ENCODE measurements around the gene MAS1L. TPM values are rescaled to one million over a fixed set of nuclear protein-coding genes. Genes with fewer than 3 reads are reported as not detected.

MAS1L gene
- total RNA-seq, 4 donors from 2014 or later = 0.42 TPM; not detected in 3

DNA sequence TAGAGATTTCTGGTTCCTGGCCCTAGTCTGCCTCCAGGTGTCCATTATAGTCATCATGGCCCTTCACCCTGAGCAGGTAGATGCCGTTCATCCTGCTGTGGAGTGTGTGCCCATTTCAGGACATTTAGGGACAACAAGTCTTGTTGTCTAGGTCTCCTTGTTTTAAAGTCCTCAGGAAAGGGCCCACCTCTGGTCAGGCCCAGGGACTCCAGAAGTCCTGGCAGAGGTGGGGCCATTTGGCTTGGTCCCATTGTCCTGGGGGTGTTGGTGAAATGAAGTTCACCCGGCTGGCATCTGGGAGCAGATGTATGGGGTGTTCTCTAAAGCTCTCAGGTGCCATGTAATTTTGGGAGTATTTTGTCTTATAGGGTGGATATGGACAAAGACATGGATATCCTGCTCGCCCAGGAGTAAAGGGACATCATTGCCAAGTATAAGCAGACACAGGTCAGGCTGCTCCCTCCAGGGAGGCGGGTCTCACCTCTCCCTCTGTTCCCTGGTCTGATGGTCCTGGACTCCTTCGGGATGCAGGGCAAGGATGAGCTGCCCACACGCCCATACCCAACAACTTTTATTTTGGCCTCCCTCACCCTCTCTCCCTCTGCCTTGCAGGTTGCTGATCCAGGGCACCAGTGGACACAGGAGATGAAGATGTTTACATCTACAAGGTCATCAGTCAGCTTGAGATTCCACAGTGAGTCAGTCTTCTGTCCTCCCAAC lies 31.7 kb upstream of the MAS1L start:
- Histone ChIP-seq H3K27ac (no peak overlapping the region), H3K36me3 (no peaks in the 10 kb centered on the region), H3K4me3 (no peak overlapping the region), H3K9me3 (peaks cover 0 to 16% (median 0%) of the 10 kb centered on the region in 4 donors), H3K27me3 (no peaks in the 10 kb centered on the region), H3K4me1 (no peaks in the 10 kb centered on the region)
- WGBS, 2 donors = 86 to 87% methylated on average over 6 of the region's 6 CpGs
- TF ChIP-seq EP300 (IDR thresholded peaks at IDR 0.05) = no peak
- TF ChIP-seq, protein P1, sequence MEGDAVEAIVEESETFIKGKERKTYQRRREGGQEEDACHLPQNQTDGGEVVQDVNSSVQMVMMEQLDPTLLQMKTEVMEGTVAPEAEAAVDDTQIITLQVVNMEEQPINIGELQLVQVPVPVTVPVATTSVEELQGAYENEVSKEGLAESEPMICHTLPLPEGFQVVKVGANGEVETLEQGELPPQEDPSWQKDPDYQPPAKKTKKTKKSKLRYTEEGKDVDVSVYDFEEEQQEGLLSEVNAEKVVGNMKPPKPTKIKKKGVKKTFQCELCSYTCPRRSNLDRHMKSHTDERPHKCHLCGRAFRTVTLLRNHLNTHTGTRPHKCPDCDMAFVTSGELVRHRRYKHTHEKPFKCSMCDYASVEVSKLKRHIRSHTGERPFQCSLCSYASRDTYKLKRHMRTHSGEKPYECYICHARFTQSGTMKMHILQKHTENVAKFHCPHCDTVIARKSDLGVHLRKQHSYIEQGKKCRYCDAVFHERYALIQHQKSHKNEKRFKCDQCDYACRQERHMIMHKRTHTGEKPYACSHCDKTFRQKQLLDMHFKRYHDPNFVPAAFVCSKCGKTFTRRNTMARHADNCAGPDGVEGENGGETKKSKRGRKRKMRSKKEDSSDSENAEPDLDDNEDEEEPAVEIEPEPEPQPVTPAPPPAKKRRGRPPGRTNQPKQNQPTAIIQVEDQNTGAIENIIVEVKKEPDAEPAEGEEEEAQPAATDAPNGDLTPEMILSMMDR (IDR thresholded peaks at IDR 0.05) = no peak
- no peak for DNase-seq (ENCODE audit: low spot score in 2 of 2)

DNA sequence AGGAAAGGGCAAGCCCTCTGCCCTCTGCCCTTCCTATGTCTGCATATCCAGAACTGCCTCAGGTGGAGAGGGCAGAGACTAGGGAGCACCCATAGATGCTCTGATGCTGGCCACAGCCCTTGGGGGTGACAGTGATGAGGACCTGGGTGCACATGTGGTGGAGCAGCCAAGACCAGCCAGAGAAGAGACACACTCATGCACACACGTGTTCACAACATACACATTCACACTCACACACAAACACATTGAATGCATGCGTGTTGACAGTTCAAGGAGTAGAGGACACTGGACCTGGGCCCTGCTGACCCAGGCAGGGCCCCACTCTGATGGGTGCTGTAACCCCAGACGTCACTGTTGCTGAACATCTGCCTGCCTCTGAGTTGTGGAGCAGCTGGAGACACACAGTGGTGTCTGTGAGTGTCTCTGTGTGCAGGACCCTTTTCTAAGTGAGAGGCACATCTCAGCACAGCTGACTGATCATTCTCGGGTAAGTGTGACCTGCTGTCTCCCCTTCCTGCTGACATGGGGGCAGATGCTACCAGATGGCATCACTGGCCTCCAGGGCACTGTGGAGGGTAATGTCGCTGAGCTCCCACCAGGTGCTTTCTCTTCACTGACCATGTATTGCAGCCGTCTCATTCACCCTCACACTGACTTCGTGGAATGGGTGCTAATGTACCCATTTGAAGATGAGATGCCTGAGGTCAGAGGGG lies 30.1 kb upstream of the MAS1L start:
- 76 to 86% methylated on average over 6 to 7 of the region's 7 CpGs for WGBS, 2 donors
- H3K4me1 ChIP-seq = no peaks in the 10 kb centered on the region
- TF ChIP-seq EP300 (IDR thresholded peaks at IDR 0.05) (no peak), POLR2A (IDR thresholded peaks at IDR 0.05) (no peak)
- TF ChIP-seq, protein P1 (IDR thresholded peaks at IDR 0.05) = no peak

DNA sequence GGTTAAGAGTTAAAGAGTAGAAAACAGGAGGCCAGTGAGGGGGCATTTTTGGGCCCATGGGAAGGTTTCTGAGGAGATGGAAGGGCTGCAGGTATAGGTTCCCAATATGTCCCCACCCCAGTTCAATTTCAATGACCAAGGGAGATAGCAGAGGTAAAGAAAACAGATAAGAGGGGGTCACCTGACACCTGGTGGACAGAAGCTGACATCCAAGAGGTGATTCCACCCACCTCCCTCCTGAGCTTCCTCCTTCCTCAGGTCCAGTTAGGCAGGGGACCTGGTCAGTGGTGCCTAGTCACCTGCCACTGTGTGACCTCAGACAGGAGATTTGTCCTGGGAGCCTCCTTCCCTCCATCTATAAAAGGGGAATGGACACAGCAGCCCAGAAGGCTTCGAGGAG lies 29.5 kb upstream of the MAS1L start:
- 60 to 77% methylated on average over 1 of the region's 1 CpG for WGBS, 2 donors
- DNase-seq (ENCODE audit: low spot score in 2 of 2) = no peak
- H3K27me3 ChIP-seq = no peaks in the 10 kb centered on the region
- TF ChIP-seq POLR2A (IDR thresholded peaks at IDR 0.05) (no peak), EP300 (IDR thresholded peaks at IDR 0.05) (no peak)
- TF ChIP-seq, protein P1 (IDR thresholded peaks at IDR 0.05) = no peak
- H3K36me3 ChIP-seq = no peaks in the 10 kb centered on the region
- H3K9me3 ChIP-seq = peaks cover 0 to 16% (median 0%) of the 10 kb centered on the region in 4 donors
- no peaks in the 10 kb centered on the region for H3K4me1 ChIP-seq
- H3K27ac ChIP-seq = no peak overlapping the region
- no peak overlapping the region for H3K4me3 ChIP-seq

More for the DNA sequence above, 30.1 kb upstream of the MAS1L start:
- no peaks in the 10 kb centered on the region for H3K27me3 ChIP-seq
- H3K9me3 ChIP-seq = peaks cover 0 to 16% (median 0%) of the 10 kb centered on the region in 4 donors
- DNase-seq (ENCODE audit: low spot score in 2 of 2) = no peak
- no peaks in the 10 kb centered on the region for H3K36me3 ChIP-seq
- no peak overlapping the region for H3K4me3 ChIP-seq
- H3K27ac ChIP-seq = no peak overlapping the region

DNA sequence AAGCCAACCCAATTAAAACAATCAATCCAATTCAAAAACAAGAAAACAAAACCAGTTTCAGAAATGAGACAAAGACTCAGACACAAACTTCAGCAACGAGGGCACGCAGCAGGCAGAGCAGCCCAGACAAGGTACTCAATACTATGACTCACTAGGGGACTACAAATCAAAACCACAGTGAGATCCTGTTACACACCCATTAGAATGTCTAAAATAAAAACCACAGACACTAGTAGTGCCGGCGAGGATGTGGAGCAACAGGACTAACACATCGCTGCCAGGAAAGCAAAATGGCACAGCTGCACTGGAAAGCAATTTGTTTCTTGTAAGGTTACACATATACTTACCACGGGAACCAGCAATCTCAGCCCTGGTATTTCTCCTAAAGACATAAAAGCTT lies 28.4 kb upstream of the MAS1L start:
- Histone ChIP-seq H3K27me3 (no peaks in the 10 kb centered on the region), H3K4me1 (no peaks in the 10 kb centered on the region), H3K4me3 (no peak overlapping the region), H3K36me3 (no peaks in the 10 kb centered on the region), H3K27ac (no peak overlapping the region), H3K9me3 (peaks cover 0 to 16% (median 0%) of the 10 kb centered on the region in 4 donors)
- DNase-seq (ENCODE audit: low spot score in 2 of 2) = no peak
- TF ChIP-seq POLR2A (IDR thresholded peaks at IDR 0.05) (no peak), EP300 (IDR thresholded peaks at IDR 0.05) (no peak)
- TF ChIP-seq, protein P1 (IDR thresholded peaks at IDR 0.05) = no peak
- 44 to 56% methylated on average over 6 of the region's 6 CpGs for WGBS, 2 donors

DNA sequence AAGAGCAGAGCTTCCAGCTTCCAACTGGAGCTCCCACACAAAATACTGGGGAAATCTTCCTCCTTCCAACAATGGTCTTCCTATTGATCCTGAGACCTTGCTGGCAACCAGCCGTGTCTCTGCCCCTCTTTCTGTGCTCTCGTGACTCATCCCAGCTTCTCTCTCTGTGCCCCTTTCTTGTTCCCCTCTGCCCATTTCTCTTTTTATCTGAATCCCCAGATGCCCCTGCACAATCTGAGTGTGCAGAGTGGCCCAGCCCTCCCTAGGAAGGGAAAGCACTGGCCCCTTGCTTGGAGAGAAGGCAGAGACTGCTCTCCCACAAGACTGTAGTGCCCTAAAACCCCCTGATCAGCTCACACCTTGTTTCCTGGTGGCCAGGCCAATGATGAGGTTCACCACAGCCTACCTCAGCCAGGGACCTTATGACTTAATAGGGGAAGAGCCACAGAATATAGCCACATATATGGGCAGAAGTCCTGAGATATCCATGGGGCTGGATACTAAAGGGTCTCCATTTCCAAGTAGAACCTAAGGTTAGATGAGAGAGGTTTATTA lies 23.1 kb upstream of the MAS1L start:
- WGBS, 2 donors = 51 to 56% methylated on average over 2 of the region's 2 CpGs
- no peak overlapping the region for H3K27ac ChIP-seq
- DNase-seq (ENCODE audit: low spot score in 2 of 2) = no peak

More for the DNA sequence above, 23.1 kb upstream of the MAS1L start:
- Histone ChIP-seq H3K4me1 (no peaks in the 10 kb centered on the region), H3K9me3 (peaks cover 0 to 3% (median 0%) of the 10 kb centered on the region in 4 donors), H3K27me3 (no peaks in the 10 kb centered on the region), H3K4me3 (no peak overlapping the region), H3K36me3 (no peaks in the 10 kb centered on the region)
- TF ChIP-seq, protein P1 (IDR thresholded peaks at IDR 0.05) = no peak
- TF ChIP-seq POLR2A (IDR thresholded peaks at IDR 0.05) = no peak
- no peak for TF ChIP-seq EP300 (IDR thresholded peaks at IDR 0.05)

All from tibial nerve (tissue), 4 donors.